GM12878 (cell line): ENCODE results near the gene SIDT2. TPM values are rescaled to one million over a fixed set of nuclear protein-coding genes. Genes with fewer than 3 reads are reported as not detected.

Experiments
- BRCA1 ChIP-seq: IDR thresholded peaks from 2 replicates; pipeline ENCODE4 v1.6.1; 2011; ENCODE audit warnings: low read depth, low read length, improper control_type of control experiment
- CBFB ChIP-seq: IDR thresholded peaks from 2 replicates; pipeline ENCODE4 v1.6.1; 2016; ENCODE audit warnings: antibody characterized with exemption, low read depth
- CREB1 ChIP-seq: IDR thresholded peaks from 2 replicates; pipeline ENCODE4 v1.6.1; 2012; ENCODE audit warnings: low read depth, mild to moderate bottlenecking, inconsistent platforms
- EZH2 ChIP-seq: IDR thresholded peaks from 2 replicates; pipeline ENCODE4 v1.6.1; 2012; ENCODE audit warnings: low read depth, mild to moderate bottlenecking, control low read depth, inconsistent platforms, low read length, borderline replicate concordance; ENCODE audit not compliant: control insufficient read depth
- FOXM1 ChIP-seq: IDR thresholded peaks from 2 replicates; pipeline ENCODE4 v1.6.1; 2012; ENCODE audit warnings: low read depth, mild to moderate bottlenecking, inconsistent platforms, low read length, moderate library complexity
- IKZF1 ChIP-seq: fragments of 450-650 bp; conservative IDR thresholded peaks from 2 replicates; pipeline ENCODE4 v1.6.1; 2017; ENCODE audit warnings: antibody characterized with exemption, mild to moderate bottlenecking
- NFYB ChIP-seq: IDR thresholded peaks from 2 replicates; pipeline ENCODE4 v1.6.1; 2011; ENCODE audit warnings: low read depth, mild to moderate bottlenecking, low read length, improper control_type of control experiment, moderate library complexity; ENCODE audit not compliant: insufficient read depth
- RFX5 ChIP-seq: IDR thresholded peaks from 2 replicates; pipeline ENCODE4 v1.6.1; 2011; ENCODE audit warnings: low read depth, low read length, improper control_type of control experiment
- SIN3A ChIP-seq: IDR thresholded peaks from 2 replicates; pipeline ENCODE4 v1.6.1; 2012; ENCODE audit warnings: low read depth, low read length, improper control_type of control experiment
- SREBF1 ChIP-seq: IDR thresholded peaks from 2 replicates; pipeline ENCODE4 v1.6.1; 2012; ENCODE audit warnings: mild to moderate bottlenecking, low read length
- TARDBP ChIP-seq: IDR thresholded peaks from 2 replicates; pipeline ENCODE4 v1.6.1; 2016; ENCODE audit warnings: borderline replicate concordance
- TCF12 ChIP-seq: IDR thresholded peaks from 2 replicates; pipeline ENCODE4 v1.6.1; 2011; ENCODE audit warnings: low read depth, mild to moderate bottlenecking, low read length
- ZNF384 ChIP-seq: IDR thresholded peaks from 2 replicates; pipeline ENCODE4 v1.6.1; 2012; ENCODE audit warnings: low read depth, mild to moderate bottlenecking, low read length, improper control_type of control experiment, borderline replicate concordance
- polyA plus RNA-seq, 11 experiments: library from polyadenylated mRNA; depleted of rRNA in 4 of 11; unstranded in 6 of 11; stranded (reverse) in 5 of 11; fragments of >200 nt; fragmentation: Nextera tagmentation in 4 of 11; fragmentation: Illumina TruSeq in 1 of 11; extraction: Ambion mirVana in 4 of 11; extraction: Trizol in 1 of 11; gene quantifications; 1 replicate in 1 of 11; 2 replicates in 10 of 11; pipeline versions ENCODE4 v1.2.1 to v1.2.3, GENCODE V29; 2011 to 2016; ENCODE audit warnings: inconsistent platforms in 2 of 11, missing spikeins in 2 of 11, low read depth in 1 of 11
- total RNA-seq, 4 experiments: library from RNA; depleted of rRNA in 3 of 4; stranded (reverse); fragments of >200 nt in 3 of 4; fragmentation: Illumina TruSeq in 1 of 4; extraction: Trizol in 1 of 4; gene quantifications; 2 replicates each; pipeline versions ENCODE4 v1.2.1 to v1.2.3, GENCODE V29; 2013 to 2021
- TF ChIP-seq, protein P1 (sequence below): IDR thresholded peaks from 2 replicates; pipeline ENCODE4 v1.6.1; 2012; ENCODE audit warnings: low read depth, low read length, improper control_type of control experiment
- TF ChIP-seq, protein P2 (sequence below): IDR thresholded peaks from 2 replicates; pipeline ENCODE4 v1.6.1; 2012; ENCODE audit warnings: improper control_type of control experiment, low read depth, low read length; ENCODE audit not compliant: insufficient replicate concordance
- TF ChIP-seq, protein P3 (sequence below): fragments of 450-650 bp; formaldehyde crosslinking; IDR thresholded peaks from 2 replicates; pipeline ENCODE4 v1.4.0; 2022; ENCODE audit warnings: mild to moderate bottlenecking, moderate library complexity
- TF ChIP-seq, protein P4 (sequence below): fragments of 450-650 bp; IDR thresholded peaks from 2 replicates; pipeline ENCODE4 v1.6.1; 2018; ENCODE audit warnings: borderline replicate concordance, mild to moderate bottlenecking; ENCODE audit not compliant: partially characterized antibody

SIDT2 gene
- total and polyA plus RNA-seq, 10 of the 15 experiments (the other 5 are each of a cell fraction or from before 2014, with no cell fraction given) = 4.9 to 23.9 (median 10.3) TPM

DNA sequence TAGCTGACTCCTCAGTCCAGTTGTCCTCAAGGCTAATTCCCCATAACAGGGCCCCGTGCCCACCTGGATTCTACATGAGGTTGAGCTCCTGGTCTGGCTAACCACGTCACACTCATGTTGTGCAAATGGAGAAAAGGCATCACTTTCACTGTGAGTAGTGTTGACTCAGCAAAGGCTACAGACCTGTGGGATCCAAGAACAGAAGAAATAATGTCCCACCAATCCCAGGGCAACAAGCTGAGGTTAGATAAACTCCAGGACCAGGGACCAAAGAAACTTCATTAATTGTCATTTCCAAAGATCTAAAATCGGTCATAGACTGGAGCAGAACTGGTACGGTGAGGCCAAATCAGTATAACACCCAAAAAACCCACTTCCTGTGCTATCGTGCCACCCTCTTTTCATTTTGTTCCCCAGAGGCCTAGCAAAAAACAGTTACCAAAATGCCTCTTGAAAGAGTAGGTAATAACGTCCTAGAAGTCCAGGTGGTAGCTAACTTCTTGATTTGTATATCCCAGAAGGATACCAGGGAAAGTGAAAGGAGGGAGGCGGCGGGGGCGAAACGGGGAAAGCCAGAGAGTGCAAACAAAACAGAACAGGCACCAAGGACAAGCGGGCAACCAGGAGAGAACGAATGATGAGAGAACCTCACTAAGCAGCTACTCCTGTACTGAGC lies 51.9 kb downstream of the SIDT2 start (continued):
- TF ChIP-seq, protein P1, sequence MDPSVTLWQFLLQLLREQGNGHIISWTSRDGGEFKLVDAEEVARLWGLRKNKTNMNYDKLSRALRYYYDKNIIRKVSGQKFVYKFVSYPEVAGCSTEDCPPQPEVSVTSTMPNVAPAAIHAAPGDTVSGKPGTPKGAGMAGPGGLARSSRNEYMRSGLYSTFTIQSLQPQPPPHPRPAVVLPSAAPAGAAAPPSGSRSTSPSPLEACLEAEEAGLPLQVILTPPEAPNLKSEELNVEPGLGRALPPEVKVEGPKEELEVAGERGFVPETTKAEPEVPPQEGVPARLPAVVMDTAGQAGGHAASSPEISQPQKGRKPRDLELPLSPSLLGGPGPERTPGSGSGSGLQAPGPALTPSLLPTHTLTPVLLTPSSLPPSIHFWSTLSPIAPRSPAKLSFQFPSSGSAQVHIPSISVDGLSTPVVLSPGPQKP = no peak
- TF ChIP-seq ZNF384 = no peak
- TF ChIP-seq SIN3A = no peak
- TF ChIP-seq SREBF1 = no peak
- peak; percentile 78 for TF ChIP-seq IKZF1
- TF ChIP-seq, protein P2, sequence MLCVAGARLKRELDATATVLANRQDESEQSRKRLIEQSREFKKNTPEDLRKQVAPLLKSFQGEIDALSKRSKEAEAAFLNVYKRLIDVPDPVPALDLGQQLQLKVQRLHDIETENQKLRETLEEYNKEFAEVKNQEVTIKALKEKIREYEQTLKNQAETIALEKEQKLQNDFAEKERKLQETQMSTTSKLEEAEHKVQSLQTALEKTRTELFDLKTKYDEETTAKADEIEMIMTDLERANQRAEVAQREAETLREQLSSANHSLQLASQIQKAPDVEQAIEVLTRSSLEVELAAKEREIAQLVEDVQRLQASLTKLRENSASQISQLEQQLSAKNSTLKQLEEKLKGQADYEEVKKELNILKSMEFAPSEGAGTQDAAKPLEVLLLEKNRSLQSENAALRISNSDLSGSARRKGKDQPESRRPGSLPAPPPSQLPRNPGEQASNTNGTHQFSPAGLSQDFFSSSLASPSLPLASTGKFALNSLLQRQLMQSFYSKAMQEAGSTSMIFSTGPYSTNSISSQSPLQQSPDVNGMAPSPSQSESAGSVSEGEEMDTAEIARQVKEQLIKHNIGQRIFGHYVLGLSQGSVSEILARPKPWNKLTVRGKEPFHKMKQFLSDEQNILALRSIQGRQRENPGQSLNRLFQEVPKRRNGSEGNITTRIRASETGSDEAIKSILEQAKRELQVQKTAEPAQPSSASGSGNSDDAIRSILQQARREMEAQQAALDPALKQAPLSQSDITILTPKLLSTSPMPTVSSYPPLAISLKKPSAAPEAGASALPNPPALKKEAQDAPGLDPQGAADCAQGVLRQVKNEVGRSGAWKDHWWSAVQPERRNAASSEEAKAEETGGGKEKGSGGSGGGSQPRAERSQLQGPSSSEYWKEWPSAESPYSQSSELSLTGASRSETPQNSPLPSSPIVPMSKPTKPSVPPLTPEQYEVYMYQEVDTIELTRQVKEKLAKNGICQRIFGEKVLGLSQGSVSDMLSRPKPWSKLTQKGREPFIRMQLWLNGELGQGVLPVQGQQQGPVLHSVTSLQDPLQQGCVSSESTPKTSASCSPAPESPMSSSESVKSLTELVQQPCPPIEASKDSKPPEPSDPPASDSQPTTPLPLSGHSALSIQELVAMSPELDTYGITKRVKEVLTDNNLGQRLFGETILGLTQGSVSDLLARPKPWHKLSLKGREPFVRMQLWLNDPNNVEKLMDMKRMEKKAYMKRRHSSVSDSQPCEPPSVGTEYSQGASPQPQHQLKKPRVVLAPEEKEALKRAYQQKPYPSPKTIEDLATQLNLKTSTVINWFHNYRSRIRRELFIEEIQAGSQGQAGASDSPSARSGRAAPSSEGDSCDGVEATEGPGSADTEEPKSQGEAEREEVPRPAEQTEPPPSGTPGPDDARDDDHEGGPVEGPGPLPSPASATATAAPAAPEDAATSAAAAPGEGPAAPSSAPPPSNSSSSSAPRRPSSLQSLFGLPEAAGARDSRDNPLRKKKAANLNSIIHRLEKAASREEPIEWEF = no peak
- no peak for TF ChIP-seq BRCA1
- peak; percentile 31; the same call in 1 of the 2 replicates for TF ChIP-seq CBFB
- TF ChIP-seq NFYB = no peak
- no peak for TF ChIP-seq RFX5
- no peak for TF ChIP-seq EZH2
- TF ChIP-seq CREB1 = peak; percentile 38; the same call in 1 of the 2 replicates
- no peak for TF ChIP-seq FOXM1
- TF ChIP-seq TARDBP = no peak
- TF ChIP-seq, protein P3, sequence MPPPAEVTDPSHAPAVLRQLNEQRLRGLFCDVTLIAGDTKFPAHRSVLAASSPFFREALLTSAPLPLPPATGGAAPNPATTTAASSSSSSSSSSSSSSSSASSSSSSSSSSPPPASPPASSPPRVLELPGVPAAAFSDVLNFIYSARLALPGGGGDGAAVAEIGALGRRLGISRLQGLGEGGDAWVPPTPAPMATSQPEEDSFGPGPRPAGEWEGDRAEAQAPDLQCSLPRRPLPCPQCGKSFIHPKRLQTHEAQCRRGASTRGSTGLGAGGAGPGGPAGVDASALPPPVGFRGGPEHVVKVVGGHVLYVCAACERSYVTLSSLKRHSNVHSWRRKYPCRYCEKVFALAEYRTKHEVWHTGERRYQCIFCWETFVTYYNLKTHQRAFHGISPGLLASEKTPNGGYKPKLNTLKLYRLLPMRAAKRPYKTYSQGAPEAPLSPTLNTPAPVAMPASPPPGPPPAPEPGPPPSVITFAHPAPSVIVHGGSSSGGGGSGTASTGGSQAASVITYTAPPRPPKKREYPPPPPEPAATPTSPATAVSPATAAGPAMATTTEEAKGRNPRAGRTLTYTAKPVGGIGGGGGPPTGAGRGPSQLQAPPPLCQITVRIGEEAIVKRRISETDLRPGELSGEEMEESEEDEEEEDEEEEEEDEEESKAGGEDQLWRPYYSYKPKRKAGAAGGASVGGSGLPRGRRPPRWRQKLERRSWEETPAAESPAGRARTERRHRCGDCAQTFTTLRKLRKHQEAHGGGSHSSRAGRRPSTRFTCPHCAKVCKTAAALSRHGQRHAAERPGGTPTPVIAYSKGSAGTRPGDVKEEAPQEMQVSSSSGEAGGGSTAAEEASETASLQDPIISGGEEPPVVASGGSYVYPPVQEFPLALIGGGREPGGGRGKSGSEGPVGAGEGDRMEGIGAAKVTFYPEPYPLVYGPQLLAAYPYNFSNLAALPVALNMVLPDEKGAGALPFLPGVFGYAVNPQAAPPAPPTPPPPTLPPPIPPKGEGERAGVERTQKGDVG (CRISPR knock-in tag) = no peak
- TF ChIP-seq, protein P4, sequence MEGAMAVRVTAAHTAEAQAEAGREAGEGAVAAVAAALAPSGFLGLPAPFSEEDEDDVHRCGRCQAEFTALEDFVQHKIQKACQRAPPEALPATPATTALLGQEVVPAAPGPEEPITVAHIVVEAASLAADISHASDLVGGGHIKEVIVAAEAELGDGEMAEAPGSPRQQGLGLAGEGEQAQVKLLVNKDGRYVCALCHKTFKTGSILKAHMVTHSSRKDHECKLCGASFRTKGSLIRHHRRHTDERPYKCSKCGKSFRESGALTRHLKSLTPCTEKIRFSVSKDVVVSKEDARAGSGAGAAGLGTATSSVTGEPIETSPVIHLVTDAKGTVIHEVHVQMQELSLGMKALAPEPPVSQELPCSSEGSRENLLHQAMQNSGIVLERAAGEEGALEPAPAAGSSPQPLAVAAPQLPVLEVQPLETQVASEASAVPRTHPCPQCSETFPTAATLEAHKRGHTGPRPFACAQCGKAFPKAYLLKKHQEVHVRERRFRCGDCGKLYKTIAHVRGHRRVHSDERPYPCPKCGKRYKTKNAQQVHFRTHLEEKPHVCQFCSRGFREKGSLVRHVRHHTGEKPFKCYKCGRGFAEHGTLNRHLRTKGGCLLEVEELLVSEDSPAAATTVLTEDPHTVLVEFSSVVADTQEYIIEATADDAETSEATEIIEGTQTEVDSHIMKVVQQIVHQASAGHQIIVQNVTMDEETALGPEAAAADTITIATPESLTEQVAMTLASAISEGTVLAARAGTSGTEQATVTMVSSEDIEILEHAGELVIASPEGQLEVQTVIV = no peak
- TF ChIP-seq TCF12 = no peak
